Activated CD4-positive, alpha-beta T cell treated with anti-CD3 and anti-CD28 coated beads, Interleukin-2, amount 50 U/mL, for 16 hours (primary cell): ENCODE results near the gene GNPDA2.
A peak's percentile ranks its signal among the peaks of the same experiment; 100 is the strongest.

Experiments
- DNase-seq: peaks from one replicate; pipeline ENCODE4 v3.0.0-alpha.2; 2020

GNPDA2 gene

DNA sequence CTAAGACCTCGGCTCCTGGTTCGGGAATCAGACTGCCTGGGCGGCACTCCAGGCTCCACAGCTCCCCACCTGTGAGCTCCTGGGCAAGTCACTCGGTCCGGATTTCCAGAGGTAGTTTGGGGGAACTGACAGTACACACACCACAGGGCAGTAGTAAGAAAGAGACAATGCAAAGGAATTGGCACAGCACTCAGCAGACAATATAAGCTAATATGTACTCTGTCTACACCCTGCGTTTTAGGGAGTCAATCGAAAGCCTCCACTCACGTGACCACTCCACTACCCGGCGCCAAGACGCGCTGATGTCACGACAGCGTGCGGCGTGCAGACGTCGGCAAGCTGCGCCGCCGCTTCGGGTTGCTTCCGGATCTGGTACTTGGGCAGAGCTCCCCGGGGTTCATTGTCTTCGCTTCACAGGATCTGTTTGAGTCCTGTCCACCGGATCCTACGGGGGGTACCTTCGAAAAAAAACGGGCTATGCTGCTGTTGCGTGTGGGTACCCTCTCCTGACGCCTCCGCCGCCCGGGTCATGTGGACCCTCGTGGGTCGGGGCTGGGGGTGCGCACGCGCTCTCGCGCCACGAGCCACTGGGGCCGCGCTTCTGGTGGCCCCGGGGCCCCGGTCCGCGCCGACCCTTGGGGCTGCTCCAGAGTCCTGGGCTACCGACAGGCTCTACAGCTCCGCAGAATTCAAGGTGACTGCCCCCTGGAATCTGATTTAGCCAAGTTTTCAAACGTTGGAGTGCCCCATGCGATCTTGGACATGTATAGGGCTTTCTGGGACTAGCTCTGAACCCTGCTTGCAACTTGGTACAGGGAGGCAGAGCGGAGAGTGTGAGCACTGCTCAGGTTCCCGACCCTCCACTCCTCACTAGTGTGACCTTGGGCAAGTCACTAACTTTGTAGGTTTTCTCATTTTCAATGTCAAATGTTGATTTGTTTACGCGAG is 48.0 kb downstream of the GNPDA2 start, which contains the start of gene GUF1:
TSS of gene GUF1 (plus strand) at position 327 of the 948 bp plus-strand sequence. CDS start at position 530, 203 bp downstream.
- peak; percentile 92 for DNase-seq

DNA sequence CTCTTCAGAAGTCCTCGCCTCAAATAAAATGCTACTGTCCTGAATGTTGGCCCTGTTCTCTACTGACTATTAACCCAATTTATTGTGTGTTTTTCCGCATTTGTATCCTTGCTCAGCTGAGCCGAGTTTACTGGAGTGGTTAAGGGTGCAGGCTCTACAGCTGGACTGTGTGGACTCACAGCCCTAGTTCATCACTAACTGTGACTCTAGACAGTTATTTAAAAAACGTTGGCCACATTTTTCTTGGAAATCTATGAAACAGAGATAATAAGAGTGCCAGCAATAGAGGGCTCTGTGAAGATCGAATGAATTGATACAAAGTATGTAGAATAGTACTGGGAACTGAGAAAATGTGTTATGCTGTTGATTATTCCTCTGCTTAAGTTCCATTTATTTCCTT is 51.0 kb downstream of the GNPDA2 start:
- no peak for DNase-seq

DNA sequence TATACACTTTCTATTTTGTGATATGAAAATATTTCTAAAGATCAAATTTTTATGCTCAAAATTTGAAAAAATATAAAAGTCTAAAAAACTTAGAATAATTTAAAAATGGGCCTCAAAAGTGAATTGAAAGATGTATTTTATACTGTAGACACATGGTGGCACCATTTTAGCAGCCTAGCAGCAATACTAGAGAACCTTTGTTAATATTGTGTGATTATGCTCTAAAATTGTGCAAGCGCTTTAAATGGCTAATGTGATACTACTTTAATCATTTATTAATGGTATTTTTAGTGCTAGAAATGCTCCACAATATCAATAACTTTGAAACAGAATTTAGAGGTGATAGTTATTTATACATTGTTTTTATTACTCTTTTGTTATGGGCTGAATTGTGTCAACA is 51.9 kb downstream of the GNPDA2 start:
- DNase-seq = no peak

DNA sequence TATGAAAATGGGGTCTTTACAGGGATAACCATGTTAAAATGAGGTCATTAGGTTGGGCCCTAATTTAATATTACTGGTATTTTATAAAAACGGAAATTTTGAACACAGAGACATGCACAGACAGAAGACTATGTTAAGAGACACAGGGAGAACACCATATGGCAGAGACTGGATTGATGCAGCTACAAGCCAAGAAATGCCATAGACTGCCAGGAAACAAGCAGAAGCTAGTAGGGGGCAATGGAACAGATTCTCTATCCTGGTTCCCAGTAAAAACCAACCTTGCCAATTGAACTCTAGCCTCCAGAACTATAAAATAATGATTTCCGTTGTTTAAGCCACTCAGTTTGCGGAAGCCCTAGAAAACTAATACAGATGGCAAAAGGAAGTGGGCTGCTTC is 54.7 kb downstream of the GNPDA2 start:
- DNase-seq = no peak

DNA sequence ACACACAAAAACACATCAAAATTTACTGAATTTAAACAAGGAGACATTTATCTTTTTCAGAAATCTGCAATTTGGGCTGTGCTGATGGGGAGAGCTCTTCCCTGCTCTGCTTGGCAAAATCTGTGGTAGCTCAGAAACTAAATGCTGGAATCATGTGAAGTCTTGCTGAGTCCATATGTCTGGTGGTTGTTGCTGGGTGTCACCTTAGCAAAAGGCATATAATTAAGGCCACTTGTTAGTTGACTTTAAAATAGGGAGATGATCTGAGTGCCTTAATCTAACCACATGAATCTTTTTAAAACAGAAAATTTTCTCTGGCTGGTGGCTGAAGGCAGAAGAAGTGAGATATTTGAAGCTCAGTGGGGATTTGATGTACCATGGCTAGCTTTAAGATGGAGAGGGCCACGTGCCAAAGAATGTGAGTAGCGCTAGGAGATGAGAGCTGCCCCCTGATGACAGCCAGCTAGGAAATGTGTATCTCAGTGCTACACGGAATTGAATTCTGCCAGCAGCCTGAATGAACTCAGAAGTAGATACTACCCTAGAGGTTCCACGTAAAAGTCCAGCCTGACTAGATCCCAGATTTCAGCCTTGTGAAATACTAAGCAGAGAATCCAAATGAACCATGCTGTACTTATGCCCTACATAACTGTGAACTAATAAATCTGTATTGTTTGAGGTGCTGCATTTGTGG is 55.7 kb downstream of the GNPDA2 start:
- no peak for DNase-seq

- peak; percentile 37 for DNase-seq
Observed at GRCh38 chr4:44668526-44668925, 57.8 kb downstream of the GNPDA2 start.

- DNase-seq = no peak
Observed at GRCh38 chr4:44663539-44664263, 62.7 kb downstream of the GNPDA2 start.

DNA sequence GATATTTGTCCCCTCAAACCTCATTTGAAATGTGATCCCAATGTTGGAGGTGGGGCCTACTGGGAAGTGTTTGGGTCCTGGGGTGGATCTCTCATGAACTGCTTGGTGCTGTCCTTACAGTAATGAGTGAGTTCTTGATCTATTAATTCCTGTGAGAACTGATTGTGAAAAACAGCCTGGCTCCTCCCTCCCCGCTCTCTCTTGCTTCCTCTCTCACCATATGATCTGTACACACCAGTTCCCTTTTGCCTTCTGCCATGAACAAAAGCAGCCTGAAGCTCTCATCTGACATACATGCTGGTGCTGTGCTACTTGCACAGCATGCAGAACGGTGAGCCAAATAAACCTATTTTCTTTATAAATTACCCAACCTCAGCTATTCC is 63.7 kb downstream of the GNPDA2 start:
- DNase-seq = no peak

GRCh38 chr4:44661940-44662622 is 64.3 kb downstream of the GNPDA2 start:
- no peak for DNase-seq

- no peak for DNase-seq
Observed at GRCh38 chr4:44660396-44660795, 66.0 kb downstream of the GNPDA2 start.

- no peak for DNase-seq
Observed at GRCh38 chr4:44652002-44652401, 74.4 kb downstream of the GNPDA2 start.
